Measurements from ENCODE around the gene POLD2.

GRCh38 chr7:44150966-44151941 is 27.9 kb upstream of the POLD2 start:
- TF ChIP-seq CTCF (conservative IDR thresholded peaks at IDR 0.05) (no peak), ZFX (IDR thresholded peaks at IDR 0.05) (no peak)

All from C4-2B (cell line).